ENCODE results near the gene TENM4. TPM values are rescaled to one million over a fixed set of nuclear protein-coding genes. Genes with fewer than 3 reads are reported as not detected.

Gene TENM4
- total and polyA plus RNA-seq, 2 of the 13 experiments (the other 11 are each of a cell fraction or from before 2014, with no cell fraction given): not detected

- no peak for TF ChIP-seq NCOR1 (IDR thresholded peaks at IDR 0.05; ENCODE audit: borderline replicate concordance, low read length)
- no peak for TF ChIP-seq AKNA (CRISPR knock-in tag; IDR thresholded peaks at IDR 0.05; ENCODE audit: borderline replicate concordance)
- TF ChIP-seq ZNF709 (CRISPR knock-in tag; IDR thresholded peaks at IDR 0.05): no peak
- TF ChIP-seq, protein P1, sequence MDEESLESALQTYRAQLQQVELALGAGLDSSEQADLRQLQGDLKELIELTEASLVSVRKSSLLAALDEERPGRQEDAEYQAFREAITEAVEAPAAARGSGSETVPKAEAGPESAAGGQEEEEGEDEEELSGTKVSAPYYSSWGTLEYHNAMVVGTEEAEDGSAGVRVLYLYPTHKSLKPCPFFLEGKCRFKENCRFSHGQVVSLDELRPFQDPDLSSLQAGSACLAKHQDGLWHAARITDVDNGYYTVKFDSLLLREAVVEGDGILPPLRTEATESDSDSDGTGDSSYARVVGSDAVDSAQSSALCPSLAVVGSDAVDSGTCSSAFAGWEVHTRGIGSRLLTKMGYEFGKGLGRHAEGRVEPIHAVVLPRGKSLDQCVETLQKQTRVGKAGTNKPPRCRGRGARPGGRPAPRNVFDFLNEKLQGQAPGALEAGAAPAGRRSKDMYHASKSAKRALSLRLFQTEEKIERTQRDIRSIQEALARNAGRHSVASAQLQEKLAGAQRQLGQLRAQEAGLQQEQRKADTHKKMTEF (CRISPR knock-in tag; IDR thresholded peaks at IDR 0.05): no peak
- TF ChIP-seq TCF12 (IDR thresholded peaks at IDR 0.05): no peak
- no peak for TF ChIP-seq TCF12 (CRISPR knock-in tag; IDR thresholded peaks at IDR 0.05)
- TF ChIP-seq, protein P2, sequence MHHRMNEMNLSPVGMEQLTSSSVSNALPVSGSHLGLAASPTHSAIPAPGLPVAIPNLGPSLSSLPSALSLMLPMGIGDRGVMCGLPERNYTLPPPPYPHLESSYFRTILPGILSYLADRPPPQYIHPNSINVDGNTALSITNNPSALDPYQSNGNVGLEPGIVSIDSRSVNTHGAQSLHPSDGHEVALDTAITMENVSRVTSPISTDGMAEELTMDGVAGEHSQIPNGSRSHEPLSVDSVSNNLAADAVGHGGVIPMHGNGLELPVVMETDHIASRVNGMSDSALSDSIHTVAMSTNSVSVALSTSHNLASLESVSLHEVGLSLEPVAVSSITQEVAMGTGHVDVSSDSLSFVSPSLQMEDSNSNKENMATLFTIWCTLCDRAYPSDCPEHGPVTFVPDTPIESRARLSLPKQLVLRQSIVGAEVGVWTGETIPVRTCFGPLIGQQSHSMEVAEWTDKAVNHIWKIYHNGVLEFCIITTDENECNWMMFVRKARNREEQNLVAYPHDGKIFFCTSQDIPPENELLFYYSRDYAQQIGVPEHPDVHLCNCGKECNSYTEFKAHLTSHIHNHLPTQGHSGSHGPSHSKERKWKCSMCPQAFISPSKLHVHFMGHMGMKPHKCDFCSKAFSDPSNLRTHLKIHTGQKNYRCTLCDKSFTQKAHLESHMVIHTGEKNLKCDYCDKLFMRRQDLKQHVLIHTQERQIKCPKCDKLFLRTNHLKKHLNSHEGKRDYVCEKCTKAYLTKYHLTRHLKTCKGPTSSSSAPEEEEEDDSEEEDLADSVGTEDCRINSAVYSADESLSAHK (CRISPR knock-in tag; IDR thresholded peaks at IDR 0.05; ENCODE audit: borderline replicate concordance): no peak
These were observed 468.2 kb downstream of the TENM4 start (continued) for GRCh38 chr11:78972590-78972989.

Data from HepG2 (cell line).